HL-60 (cell line): ENCODE data around the gene HMCN1.

Experiments
- DNase-seq, 2 experiments: peaks; one replicate each; pipeline ENCODE4 v3.0.0-alpha.2; 2010 to 2020; ENCODE audit warnings: low read depth in 1 of 2, low spot score in 1 of 2
- H3K27ac ChIP-seq: fragments of 250-450 bp; sonication (Bioruptor Pico); replicated peaks from 2 replicates; pipeline ENCODE4 v1.5.1; 2020; ENCODE audit warnings: mild to moderate bottlenecking, moderate library complexity
- H3K27me3 ChIP-seq: fragments of 250-450 bp; sonication (Bioruptor Pico); 2 replicates; pipeline ENCODE4 v1.5.1; 2021; ENCODE audit warnings: mild to moderate bottlenecking, moderate library complexity; ENCODE audit not compliant: insufficient read depth, poor library complexity, severe bottlenecking
- H3K4me3 ChIP-seq: replicated peaks from 2 replicates; pipeline ENCODE4 v1.5.1; 2011; ENCODE audit warnings: mild to moderate bottlenecking, control low read depth, low read length; ENCODE audit not compliant: insufficient read depth
- CTCF ChIP-seq: IDR thresholded peaks from one replicate; pipeline ENCODE4 v1.5.1; 2011; ENCODE audit warnings: low read length, control low read depth, inconsistent platforms; ENCODE audit not compliant: insufficient read depth
- GABPA ChIP-seq: IDR thresholded peaks from 2 replicates; pipeline ENCODE4 v1.6.1; 2012; ENCODE audit warnings: low read depth
- POLR2AphosphoS5 ChIP-seq: IDR thresholded peaks from 2 replicates; pipeline ENCODE4 v1.6.1; 2012; ENCODE audit warnings: low read depth
- REST ChIP-seq: IDR thresholded peaks from 2 replicates; pipeline ENCODE4 v1.6.1; 2012; ENCODE audit warnings: low read depth; ENCODE audit not compliant: insufficient replicate concordance
- SPI1 ChIP-seq: IDR thresholded peaks from 2 replicates; pipeline ENCODE4 v1.6.1; 2012; ENCODE audit warnings: low read depth, mild to moderate bottlenecking, borderline replicate concordance
- long read RNA-seq: library from polyadenylated mRNA; unstranded; transcript quantifications from one replicate; pipeline ENCODE4 v2.0.0, GENCODE V29; 2020

The HMCN1 gene
- long read RNA-seq, partial matches to known transcripts = 0 of 2 reads
- long read RNA-seq, other reads (novel, unspliced or antisense) = 2 of 2 reads

GRCh38 chr1:185733818-185734735 is at the start of gene HMCN1:
TSS of gene HMCN1 (plus strand) at chr1:185734391. CDS start at chr1:185734780, 389 bp downstream.
- Histone ChIP-seq H3K27me3 (peaks cover 28% of the 10 kb centered on the region), H3K4me3 (peak within 1 kb of the TSS; percentile 22), H3K27ac (no peak within 1 kb of the TSS)
- peak in 1 of 2 experiments; percentile 7 for DNase-seq
- TF ChIP-seq CTCF (peak; percentile 17), SPI1 (no peak), GABPA (no peak), POLR2AphosphoS5 (no peak), REST (no peak)

GRCh38 chr1:185686821-185687778 is 47.1 kb upstream of the HMCN1 start:
- no peaks in the 10 kb centered on the region for H3K27me3 ChIP-seq
- H3K4me3 ChIP-seq = no peak overlapping the region
- no peak for DNase-seq
- H3K27ac ChIP-seq = no peak overlapping the region
- TF ChIP-seq REST (no peak), POLR2AphosphoS5 (no peak), SPI1 (no peak), CTCF (no peak), GABPA (no peak)

GRCh38 chr1:185690527-185690926 is 43.7 kb upstream of the HMCN1 start:
- no peak for DNase-seq
- Histone ChIP-seq H3K27me3 (no peaks in the 10 kb centered on the region), H3K4me3 (no peak overlapping the region), H3K27ac (no peak overlapping the region)
- no peak for TF ChIP-seq CTCF
- no peak for TF ChIP-seq SPI1
- TF ChIP-seq REST = no peak
- TF ChIP-seq POLR2AphosphoS5 = no peak
